ENCODE results near the gene NCKAP5L. TPM values are rescaled to one million over a fixed set of nuclear protein-coding genes. Genes with fewer than 3 reads are reported as not detected.
A peak's percentile ranks its signal among the peaks of the same experiment; 100 is the strongest.

NCKAP5L gene
- total RNA-seq, 1 experiment from 2014 or later: 20.9 TPM

DNA sequence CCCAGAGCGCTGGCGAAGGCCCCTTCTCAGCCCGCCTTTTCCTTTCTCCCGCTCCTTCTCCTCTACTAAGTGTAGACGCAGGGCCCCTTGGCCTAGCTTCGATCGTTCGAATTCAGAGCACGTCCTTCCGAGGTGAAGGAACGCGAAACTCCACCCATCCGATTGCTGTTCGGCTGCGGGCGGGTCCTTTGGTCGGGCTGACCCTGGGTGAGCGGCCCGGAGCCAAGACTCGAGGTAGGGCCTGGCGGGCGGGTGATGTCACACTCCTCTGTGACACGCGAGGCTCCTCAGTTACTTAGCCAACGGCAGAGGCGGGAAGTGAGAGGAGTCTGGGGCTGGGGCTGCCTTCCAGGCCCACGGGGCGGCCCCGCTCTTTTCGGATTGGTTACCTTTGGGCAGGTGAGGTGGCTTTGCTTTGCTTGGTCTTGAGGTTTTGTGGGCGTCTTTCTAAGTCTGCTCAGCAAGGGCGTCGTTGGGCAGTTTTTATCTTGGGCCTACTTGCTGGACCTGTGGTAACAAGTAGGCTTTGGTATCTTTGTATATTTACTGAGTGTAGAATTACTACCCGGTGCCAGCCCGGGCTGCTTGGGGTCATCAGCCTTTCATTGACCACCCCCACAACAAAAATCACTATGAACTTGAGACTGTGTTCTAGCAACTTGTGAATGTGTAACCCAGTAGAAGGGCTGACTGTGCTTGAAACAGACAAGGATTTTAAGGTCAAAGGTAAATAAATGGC lies 86.2 kb downstream of the NCKAP5L start:
- H3K79me2 ChIP-seq (ENCODE audit: low read depth): peaks cover 56% of the 10 kb centered on the region
- peak; percentile 85 to 87 for DNase-seq
- CTCF ChIA-PET: interaction anchor here (0.6 to 1.1 kb wide), 10 partner anchors 9 to 375 kb away, joined by 3 to 20 read pairs (median 4); partner anchors contain the start of genes COX14 and SPATS2
- H3F3A ChIP-seq (ENCODE audit: insufficient read depth, low read depth): peaks cover 23% of the 10 kb centered on the region; the same call in 1 of the 2 replicates
- TSS peak; percentile 100 for BruUV-seq (replicated peaks)
- POLR2A ChIA-PET (ENCODE audit: unreplicated experiment): interaction anchor here (0.5 to 1.0 kb wide), 13 partner anchors 13 to 776 kb away, joined by 3 to 14 read pairs (median 5); partner anchors contain the start of genes COX14 and NCKAP5L
- H3K9me3 ChIP-seq (ENCODE audit: insufficient read depth, low read depth): no peaks in the 10 kb centered on the region
- peak overlapping the region; percentile 87 for H3K27ac ChIP-seq
- H3K9me2 ChIP-seq (ENCODE audit: insufficient read depth): no peaks in the 10 kb centered on the region
- TF ChIP-seq, protein P1, sequence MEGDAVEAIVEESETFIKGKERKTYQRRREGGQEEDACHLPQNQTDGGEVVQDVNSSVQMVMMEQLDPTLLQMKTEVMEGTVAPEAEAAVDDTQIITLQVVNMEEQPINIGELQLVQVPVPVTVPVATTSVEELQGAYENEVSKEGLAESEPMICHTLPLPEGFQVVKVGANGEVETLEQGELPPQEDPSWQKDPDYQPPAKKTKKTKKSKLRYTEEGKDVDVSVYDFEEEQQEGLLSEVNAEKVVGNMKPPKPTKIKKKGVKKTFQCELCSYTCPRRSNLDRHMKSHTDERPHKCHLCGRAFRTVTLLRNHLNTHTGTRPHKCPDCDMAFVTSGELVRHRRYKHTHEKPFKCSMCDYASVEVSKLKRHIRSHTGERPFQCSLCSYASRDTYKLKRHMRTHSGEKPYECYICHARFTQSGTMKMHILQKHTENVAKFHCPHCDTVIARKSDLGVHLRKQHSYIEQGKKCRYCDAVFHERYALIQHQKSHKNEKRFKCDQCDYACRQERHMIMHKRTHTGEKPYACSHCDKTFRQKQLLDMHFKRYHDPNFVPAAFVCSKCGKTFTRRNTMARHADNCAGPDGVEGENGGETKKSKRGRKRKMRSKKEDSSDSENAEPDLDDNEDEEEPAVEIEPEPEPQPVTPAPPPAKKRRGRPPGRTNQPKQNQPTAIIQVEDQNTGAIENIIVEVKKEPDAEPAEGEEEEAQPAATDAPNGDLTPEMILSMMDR (conservative IDR thresholded peaks at IDR 0.05): no peak
- no peak for TF ChIP-seq EZH2 (IDR thresholded peaks at IDR 0.05; ENCODE audit: low read depth)
- H3K4me3 ChIP-seq: peak overlapping the region; percentile 96
- H2AFZ ChIP-seq: peak overlapping the region; percentile 66
- intact Hi-C loops (cut with micrococcal nuclease; ENCODE audit: unreplicated experiment): no loop called here
- H3K27me3 ChIP-seq (ENCODE audit: insufficient read depth, low read depth): no peaks in the 10 kb centered on the region
- peaks cover 18% of the 10 kb centered on the region for H3K36me3 ChIP-seq (ENCODE audit: low read depth)
- H4K20me1 ChIP-seq (ENCODE audit: insufficient read depth): peaks cover 50% of the 10 kb centered on the region
- peak overlapping the region; percentile 95 for H3K4me2 ChIP-seq
- peaks cover 20% of the 10 kb centered on the region for H3K4me1 ChIP-seq (replicated peaks; ENCODE audit: insufficient read depth)

Other genes with a start within 250 kb of the NCKAP5L start
- gene FAM186B, start 222.8 kb downstream of the NCKAP5L start, total RNA-seq (2021): 1.3 and 1.7 TPM in 2 replicates
- gene PRPF40B, start 204.9 kb downstream of the NCKAP5L start, total RNA-seq (2021): 27.5 and 28.9 TPM in 2 replicates
- 5.6 and 6.5 TPM in 2 replicates for gene FMNL3, start 121.0 kb downstream of the NCKAP5L start, total RNA-seq (2021)
- 685 and 690 TPM in 2 replicates for gene TMBIM6, start 86.9 kb downstream of the NCKAP5L start, total RNA-seq (2021)
- 2.5 and 4.7 TPM in 2 replicates for gene BCDIN3D, start 14.7 kb upstream of the NCKAP5L start, total RNA-seq (2021)
- gene FAIM2, start 75.5 kb upstream of the NCKAP5L start, total RNA-seq (2021): not detected in 2 replicates
- gene AQP2, start 122.3 kb upstream of the NCKAP5L start, total RNA-seq (2021): not detected in 2 replicates
- gene AQP5, start 133.5 kb upstream of the NCKAP5L start, total RNA-seq (2021): 0.31 and 0.45 TPM in 2 replicates
- not detected in 2 replicates for gene AQP6, start 144.5 kb upstream of the NCKAP5L start, total RNA-seq (2021)
- 108 and 112 TPM in 2 replicates for gene RACGAP1, start 197.1 kb upstream of the NCKAP5L start, total RNA-seq (2021)
- gene ASIC1, start 229.2 kb upstream of the NCKAP5L start, total RNA-seq (2021): 3.5 and 4.5 TPM in 2 replicates